DMS79 treated with DMSO at 0.1 percent for 48 hours (cell line): ENCODE data around the gene SLC39A1.
"Not testable (repeated sequence)": the region's sequence is repeated elsewhere in the genome, so short reads cannot be mapped to it uniquely, and the experiment has no call there.

ENCODE experiments used
- DNase-seq: peaks from one replicate; lab custom pipeline; 2025; lab: John Stamatoyannopoulos, UW

Gene SLC39A1

GRCh38 chr1:153929981-153930948, 33.1 kb downstream of the SLC39A1 start:
- no peak for DNase-seq

GRCh38 chr1:153929426-153929825, 33.9 kb downstream of the SLC39A1 start:
- DNase-seq = no peak

- DNase-seq = no peak
Observed at GRCh38 chr1:153928791-153929341, 34.5 kb downstream of the SLC39A1 start.

GRCh38 chr1:153928245-153928644, 35.1 kb downstream of the SLC39A1 start:
- DNase-seq = no peak

- DNase-seq = no peak
Observed at GRCh38 chr1:153926405-153926804, 36.9 kb downstream of the SLC39A1 start.

GRCh38 chr1:153922972-153923925, 40.1 kb downstream of the SLC39A1 start, which contains the start of gene GATAD2B:
Gene GATAD2B, minus strand, starts transcription at chr1:153922972. Its CDS starts 94,625 bp downstream, at chr1:153828347.
- peak; percentile 99 for DNase-seq

- peak; percentile 51 for DNase-seq
Observed at GRCh38 chr1:153922076-153922971, 41.0 kb downstream of the SLC39A1 start.

GRCh38 chr1:153921803-153922075, 41.6 kb downstream of the SLC39A1 start:
- peak; percentile 37 for DNase-seq

- no peak for DNase-seq
Observed at GRCh38 chr1:153921080-153921802, 42.1 kb downstream of the SLC39A1 start.

- DNase-seq = no peak
Observed at GRCh38 chr1:153919876-153920852, 43.2 kb downstream of the SLC39A1 start.

GRCh38 chr1:153916297-153916696, 47.0 kb downstream of the SLC39A1 start:
- DNase-seq = no peak

GRCh38 chr1:153912349-153912748, 51.0 kb downstream of the SLC39A1 start:
- DNase-seq = no peak

GRCh38 chr1:153910560-153910959, 52.8 kb downstream of the SLC39A1 start:
- DNase-seq = not testable (repeated sequence)
